Activated CD8-positive, alpha-beta memory T cell treated with anti-CD3 and anti-CD28 coated beads, Interleukin-2, amount 50 U/mL, for 1 hour (primary cell): ENCODE results near the gene RARB.

ENCODE experiments used
- DNase-seq: peaks from one replicate; pipeline ENCODE4 v3.0.0-alpha.2; 2020; ENCODE audit errors: extremely low read depth

Gene RARB

GRCh38 chr3:25604107-25604805, 176.2 kb downstream of the RARB start:
- no peak for DNase-seq

GRCh38 chr3:25610167-25610566, 182.1 kb downstream of the RARB start:
- no peak for DNase-seq

- no peak for DNase-seq
Observed at GRCh38 chr3:25610779-25611178, 182.7 kb downstream of the RARB start.

GRCh38 chr3:25611193-25611592, 183.1 kb downstream of the RARB start:
- no peak for DNase-seq

- DNase-seq, result no peak
Observed at GRCh38 chr3:25618028-25618427, 190.0 kb downstream of the RARB start.

- no peak for DNase-seq
Observed at GRCh38 chr3:25619382-25619781, 191.3 kb downstream of the RARB start.

- no peak for DNase-seq
Observed at GRCh38 chr3:25620493-25620892, 192.4 kb downstream of the RARB start.

- no peak for DNase-seq
Observed at GRCh38 chr3:25621087-25621486, 193.0 kb downstream of the RARB start.

GRCh38 chr3:25631989-25632388, 203.9 kb downstream of the RARB start:
- DNase-seq, result no peak

- no peak for DNase-seq
Observed at GRCh38 chr3:25633919-25634318, 205.9 kb downstream of the RARB start.

GRCh38 chr3:25635038-25635437, 207.0 kb downstream of the RARB start:
- no peak for DNase-seq
